Parathyroid adenoma (tissue), 2 donors: ENCODE results near the gene SPRTN.

Experiments used
- H2AFZ ChIP-seq: fragments of 300-600 bp; sonication (generic); one replicate; pipeline ENCODE4 v1.7.0; 2017; ENCODE audit warnings: antibody characterized with exemption, mild to moderate bottlenecking
- H3K27ac ChIP-seq: fragments of 300-600 bp; sonication (generic); one replicate; pipeline ENCODE4 v1.7.0; 2017
- H3K27me3 ChIP-seq: fragments of 300-600 bp; sonication (generic); one replicate; pipeline ENCODE4 v1.7.0; 2017; ENCODE audit warnings: low read length; ENCODE audit not compliant: control insufficient read depth, insufficient read depth
- H3K36me3 ChIP-seq: fragments of 300-600 bp; sonication (generic); one replicate; pipeline ENCODE4 v1.7.0; 2017; ENCODE audit warnings: low read length; ENCODE audit not compliant: control insufficient read depth, insufficient read depth
- H3K4me1 ChIP-seq: fragments of 300-600 bp; sonication (generic); one replicate; pipeline ENCODE4 v1.7.0; 2017; ENCODE audit warnings: control low read depth
- H3K4me2 ChIP-seq: fragments of 300-600 bp; sonication (generic); one replicate; pipeline ENCODE4 v1.7.0; 2017; ENCODE audit warnings: low read length
- H3K4me3 ChIP-seq: fragments of 300-600 bp; sonication (generic); one replicate; pipeline ENCODE4 v1.7.0; 2017; ENCODE audit warnings: low read depth, low read length
- H3K79me2 ChIP-seq: fragments of 300-600 bp; sonication (generic); one replicate; pipeline ENCODE4 v1.7.0; 2017; ENCODE audit warnings: control low read depth
- H3K9ac ChIP-seq: fragments of 300-600 bp; sonication (generic); one replicate; pipeline ENCODE4 v1.7.0; 2017; ENCODE audit warnings: mild to moderate bottlenecking
- H3K9me3 ChIP-seq: fragments of 300-600 bp; sonication (generic); one replicate; pipeline ENCODE4 v1.7.0; 2017; ENCODE audit warnings: low read length; ENCODE audit not compliant: control insufficient read depth
- TF ChIP-seq, protein P1 (sequence below): fragments of 300-600 bp; sonication (generic); IDR thresholded peaks from one replicate; pipeline ENCODE4 v1.7.0; 2017; ENCODE audit warnings: antibody characterized with exemption, mild to moderate bottlenecking
- donor health status: primary hyperparathyroidism.

The SPRTN gene

DNA sequence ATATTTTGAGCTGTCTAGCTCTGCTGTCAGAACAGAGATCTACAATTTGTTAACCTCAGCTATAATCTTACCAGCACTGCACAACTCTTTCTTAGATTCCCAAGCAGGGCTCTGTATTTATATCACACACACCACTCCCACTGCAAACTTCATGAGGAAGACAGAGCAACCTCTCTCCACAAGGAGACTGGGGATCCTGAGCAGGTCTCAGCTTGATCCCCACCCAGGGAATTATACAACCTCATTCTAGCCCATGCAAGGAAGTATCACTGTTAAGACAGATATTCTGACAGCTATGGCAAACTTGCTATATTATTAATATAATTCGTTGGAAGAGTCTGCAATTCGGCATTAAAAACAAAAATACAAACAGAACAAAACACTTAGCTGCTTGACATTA lies 43.6 kb downstream of the SPRTN start:
- H3K36me3 ChIP-seq = no peaks in the 10 kb centered on the region
- H3K9ac ChIP-seq = no peak overlapping the region
- H3K79me2 ChIP-seq = peaks cover 12% of the 10 kb centered on the region
- H3K9me3 ChIP-seq = no peaks in the 10 kb centered on the region
- H3K27ac ChIP-seq = no peak overlapping the region
- no peak overlapping the region for H3K4me3 ChIP-seq
- H3K4me2 ChIP-seq = no peak overlapping the region
- H2AFZ ChIP-seq = no peak overlapping the region
- H3K4me1 ChIP-seq = peaks cover 3% of the 10 kb centered on the region
- H3K27me3 ChIP-seq = no peaks in the 10 kb centered on the region
- TF ChIP-seq, protein P1, sequence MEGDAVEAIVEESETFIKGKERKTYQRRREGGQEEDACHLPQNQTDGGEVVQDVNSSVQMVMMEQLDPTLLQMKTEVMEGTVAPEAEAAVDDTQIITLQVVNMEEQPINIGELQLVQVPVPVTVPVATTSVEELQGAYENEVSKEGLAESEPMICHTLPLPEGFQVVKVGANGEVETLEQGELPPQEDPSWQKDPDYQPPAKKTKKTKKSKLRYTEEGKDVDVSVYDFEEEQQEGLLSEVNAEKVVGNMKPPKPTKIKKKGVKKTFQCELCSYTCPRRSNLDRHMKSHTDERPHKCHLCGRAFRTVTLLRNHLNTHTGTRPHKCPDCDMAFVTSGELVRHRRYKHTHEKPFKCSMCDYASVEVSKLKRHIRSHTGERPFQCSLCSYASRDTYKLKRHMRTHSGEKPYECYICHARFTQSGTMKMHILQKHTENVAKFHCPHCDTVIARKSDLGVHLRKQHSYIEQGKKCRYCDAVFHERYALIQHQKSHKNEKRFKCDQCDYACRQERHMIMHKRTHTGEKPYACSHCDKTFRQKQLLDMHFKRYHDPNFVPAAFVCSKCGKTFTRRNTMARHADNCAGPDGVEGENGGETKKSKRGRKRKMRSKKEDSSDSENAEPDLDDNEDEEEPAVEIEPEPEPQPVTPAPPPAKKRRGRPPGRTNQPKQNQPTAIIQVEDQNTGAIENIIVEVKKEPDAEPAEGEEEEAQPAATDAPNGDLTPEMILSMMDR = no peak

DNA sequence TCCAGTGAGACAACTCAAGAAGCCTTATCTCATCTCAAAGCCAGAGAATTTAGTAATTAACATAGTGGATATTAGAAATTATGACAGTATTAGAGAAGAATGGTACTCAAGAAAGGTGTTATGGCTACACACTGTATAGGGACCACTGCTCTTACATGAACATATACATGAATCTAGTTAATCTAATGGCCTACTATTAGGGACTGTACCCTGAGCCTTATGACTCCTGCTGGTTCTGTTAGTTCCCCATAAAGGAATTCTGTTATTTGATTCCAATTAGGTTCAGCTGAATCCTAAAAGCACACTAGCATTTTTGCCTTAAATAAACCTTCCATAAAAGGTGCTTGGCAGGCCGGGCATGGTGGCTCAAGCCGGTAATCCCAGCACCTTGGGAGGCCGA lies 44.3 kb downstream of the SPRTN start:
- TF ChIP-seq, protein P1 = no peak
- Histone ChIP-seq H3K4me1 (no peaks in the 10 kb centered on the region), H3K4me2 (no peak overlapping the region), H2AFZ (no peak overlapping the region), H3K36me3 (no peaks in the 10 kb centered on the region), H3K79me2 (peaks cover 12% of the 10 kb centered on the region), H3K27ac (no peak overlapping the region), H3K9me3 (no peaks in the 10 kb centered on the region), H3K27me3 (no peaks in the 10 kb centered on the region), H3K4me3 (no peak overlapping the region), H3K9ac (no peak overlapping the region)

DNA sequence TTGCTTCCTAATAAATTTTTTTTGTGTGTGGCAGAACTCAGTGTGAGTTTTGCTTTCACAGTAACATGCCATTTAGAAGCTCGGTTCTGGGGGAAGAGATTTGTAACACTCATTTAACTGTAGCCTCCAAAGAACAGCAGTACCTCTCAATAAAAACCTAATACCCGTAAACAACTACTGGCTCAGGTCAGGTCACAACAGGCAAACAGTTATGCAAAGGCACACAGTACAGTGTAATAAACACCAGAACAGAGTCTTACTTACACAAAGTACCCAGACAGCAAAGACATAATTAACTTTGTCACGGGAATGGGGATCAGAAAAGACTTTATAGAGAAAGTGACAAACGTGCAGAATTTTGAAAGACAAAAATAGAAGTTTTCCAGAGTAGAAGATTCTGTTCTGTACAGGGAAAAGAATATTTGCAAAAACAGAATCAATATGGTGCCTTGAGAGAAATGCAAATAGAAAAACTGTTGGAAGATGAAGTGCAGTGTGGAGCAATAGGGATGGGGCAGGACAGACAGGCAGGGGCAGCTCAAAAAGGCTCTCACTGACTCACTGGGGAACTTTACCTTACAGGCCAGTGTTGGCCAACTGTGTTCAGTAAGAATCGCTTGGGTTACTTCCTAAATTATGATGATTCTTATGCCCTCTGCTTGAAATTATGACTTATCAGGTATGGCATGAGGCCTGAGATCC lies 45.2 kb downstream of the SPRTN start:
- Histone ChIP-seq H3K27ac (no peak overlapping the region), H3K27me3 (no peaks in the 10 kb centered on the region), H3K9me3 (no peaks in the 10 kb centered on the region), H3K79me2 (peaks cover 12% of the 10 kb centered on the region), H3K4me1 (no peaks in the 10 kb centered on the region), H3K9ac (no peak overlapping the region), H3K4me3 (no peak overlapping the region), H3K36me3 (no peaks in the 10 kb centered on the region), H3K4me2 (no peak overlapping the region), H2AFZ (no peak overlapping the region)
- TF ChIP-seq, protein P1 = no peak

DNA sequence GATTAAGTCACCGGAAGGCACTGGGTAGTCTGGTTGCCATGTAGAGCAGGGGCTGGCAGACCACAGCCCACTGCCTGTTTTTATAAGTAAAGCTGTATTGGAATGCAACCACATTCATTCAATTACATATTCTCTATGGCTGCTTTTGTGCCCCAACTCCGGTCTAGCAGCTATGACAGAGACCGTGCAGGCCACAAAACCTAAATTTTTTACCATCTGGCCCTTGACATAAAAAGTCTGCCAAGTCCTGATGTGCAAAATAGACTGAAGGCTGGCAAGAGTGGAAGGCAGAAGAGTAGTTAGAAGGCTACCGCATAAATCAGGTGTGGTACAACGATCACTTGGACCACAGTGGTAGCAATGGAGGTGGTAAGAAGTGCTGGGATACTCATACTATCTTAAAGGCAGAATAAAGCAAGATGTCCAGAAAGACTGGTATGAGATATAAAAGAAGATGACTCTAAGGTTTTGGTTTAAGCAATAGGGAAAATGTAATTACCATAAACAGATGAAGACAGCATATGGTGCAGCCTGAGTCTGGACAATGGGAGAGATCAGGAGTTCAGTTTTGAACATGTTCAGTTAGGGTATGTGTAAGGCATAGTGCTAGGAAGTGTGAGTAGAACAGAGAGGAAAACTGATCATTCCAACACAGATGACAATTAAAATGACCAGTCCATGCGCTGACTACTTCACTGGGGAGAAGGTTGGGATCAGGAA lies 46.8 kb downstream of the SPRTN start:
- no peaks in the 10 kb centered on the region for H3K9me3 ChIP-seq
- H3K4me3 ChIP-seq = no peak overlapping the region
- peaks cover 13% of the 10 kb centered on the region for H3K79me2 ChIP-seq
- H2AFZ ChIP-seq = no peak overlapping the region
- no peaks in the 10 kb centered on the region for H3K4me1 ChIP-seq
- H3K4me2 ChIP-seq = no peak overlapping the region
- H3K9ac ChIP-seq = no peak overlapping the region
- TF ChIP-seq, protein P1 = no peak
- H3K27me3 ChIP-seq = no peaks in the 10 kb centered on the region
- no peaks in the 10 kb centered on the region for H3K36me3 ChIP-seq
- H3K27ac ChIP-seq = no peak overlapping the region

DNA sequence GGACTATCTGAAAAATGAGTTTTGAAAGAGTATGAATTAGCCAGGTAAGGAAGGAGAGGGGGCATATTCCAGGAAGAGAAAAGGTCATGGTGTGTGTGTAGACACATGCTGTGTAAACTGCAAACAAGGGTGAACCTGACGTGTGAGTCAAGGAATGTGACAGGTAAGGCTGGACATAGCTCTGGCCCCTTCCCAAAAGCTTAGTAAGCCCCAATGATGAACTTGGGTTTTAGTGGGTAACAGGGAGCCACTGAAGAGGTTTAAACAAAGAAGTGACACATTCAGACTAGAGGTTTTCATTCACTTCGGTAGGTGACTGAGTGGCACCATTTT lies 47.3 kb downstream of the SPRTN start:
- H3K27me3 ChIP-seq = no peaks in the 10 kb centered on the region
- H3K36me3 ChIP-seq = no peaks in the 10 kb centered on the region
- no peak overlapping the region for H3K4me2 ChIP-seq
- H3K79me2 ChIP-seq = peaks cover 14% of the 10 kb centered on the region
- H3K4me3 ChIP-seq = no peak overlapping the region
- no peaks in the 10 kb centered on the region for H3K9me3 ChIP-seq
- no peak overlapping the region for H3K9ac ChIP-seq
- TF ChIP-seq, protein P1 = no peak
- H3K4me1 ChIP-seq = no peaks in the 10 kb centered on the region
- H3K27ac ChIP-seq = no peak overlapping the region
- H2AFZ ChIP-seq = no peak overlapping the region
